ENCODE results near the gene PLA2R1.

Gene PLA2R1

DNA sequence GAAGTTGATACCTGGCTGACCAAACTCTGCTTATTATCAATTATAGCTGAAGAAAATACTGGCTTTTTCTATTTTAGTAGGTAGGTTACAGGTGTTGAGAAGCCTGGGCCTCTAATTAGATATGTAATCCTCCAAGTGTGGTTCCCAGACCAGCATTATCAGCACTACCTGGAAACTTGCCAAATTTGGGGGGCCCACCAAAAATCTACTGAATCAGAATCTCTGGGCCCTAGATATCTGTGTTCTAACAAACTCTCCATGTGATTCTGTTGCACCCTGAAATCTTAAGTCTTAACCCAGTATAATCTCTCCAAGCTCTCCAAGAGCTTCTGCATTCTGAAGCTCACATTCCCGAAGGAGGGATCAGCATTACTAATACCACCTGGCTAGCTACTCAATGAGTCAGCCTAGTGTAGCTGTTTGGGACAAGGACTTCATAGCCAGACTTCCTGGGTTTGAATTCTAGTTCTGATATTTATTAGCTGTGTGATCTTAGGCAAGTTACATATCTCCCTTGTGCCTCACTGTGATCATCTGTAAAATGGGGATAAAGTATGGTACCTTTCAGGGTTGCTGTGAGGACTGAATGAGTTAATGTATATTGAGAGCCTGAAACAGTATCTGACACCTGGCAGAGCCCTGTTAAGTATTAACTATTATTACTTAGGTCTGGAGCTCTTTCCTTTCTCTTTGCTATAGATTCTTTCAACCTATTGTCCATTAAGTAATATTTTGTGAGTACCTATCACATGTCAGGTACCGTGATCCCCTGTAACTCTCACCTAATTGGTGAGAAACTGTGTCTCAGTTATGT lies 170.3 kb downstream of the PLA2R1 start:
- DNase-seq, result no peak

DNA sequence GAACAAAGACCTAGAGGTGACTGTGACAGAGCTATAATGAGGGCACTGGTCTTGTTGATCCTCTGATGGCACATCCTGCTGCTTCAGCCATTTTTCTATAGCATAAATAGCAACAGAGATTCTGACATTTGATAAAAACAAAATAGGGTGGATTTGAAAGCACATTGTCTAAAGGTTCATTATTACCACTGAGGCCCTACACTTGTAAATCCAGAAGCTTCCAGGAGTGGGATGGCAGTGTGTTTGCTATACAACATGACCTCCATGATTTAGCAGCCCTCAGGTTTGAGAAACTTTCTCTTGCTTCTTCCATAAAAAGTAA lies 171.2 kb downstream of the PLA2R1 start:
- no peak for DNase-seq

GRCh38 chr2:159890551-159891266 lies 171.7 kb downstream of the PLA2R1 start:
- DNase-seq, result no peak

DNA sequence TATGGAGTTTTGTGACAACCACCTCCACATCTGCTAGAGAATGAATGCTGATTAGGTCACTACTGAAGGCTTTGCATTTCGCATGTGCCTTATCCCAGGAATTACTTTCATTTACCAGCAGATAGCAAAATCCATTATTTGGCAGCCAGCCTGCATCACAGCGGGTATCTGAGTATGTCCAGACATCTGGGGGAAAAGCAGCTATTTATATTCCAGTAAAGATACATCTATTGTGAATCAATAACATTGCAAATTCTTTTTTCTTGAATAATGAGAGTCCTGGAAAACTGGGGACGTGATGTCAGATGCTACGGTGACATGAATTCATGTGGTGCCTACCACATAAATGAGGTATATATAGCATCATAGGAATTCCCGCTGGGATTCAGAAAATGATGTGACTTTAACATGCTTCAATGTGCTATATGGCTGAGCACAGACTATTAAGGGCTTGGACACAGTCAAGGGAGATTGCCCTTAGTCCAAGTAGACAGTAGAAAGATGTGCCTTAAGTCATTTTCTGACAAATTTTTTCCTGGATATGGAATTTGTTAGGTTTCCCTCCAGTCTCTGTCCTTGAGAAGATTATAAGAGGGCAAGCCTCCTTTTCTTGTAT lies 180.2 kb downstream of the PLA2R1 start:
- DNase-seq, result no peak

Measured in NCI-H1417 (cell line).